Central memory CD8-positive, alpha-beta T cell (primary cell): ENCODE data around the gene HACD4.

Experiments used
- ATAC-seq: fragments of 150-1000 bp; cut with Tn5 transposase; replicated peaks from 2 replicates; pipeline ENCODE4 v1.10.0; 2022; ENCODE audit warnings: mild to moderate bottlenecking, moderate FRiP score, moderate number of reproducible peaks; ENCODE audit not compliant: poor library complexity, severe bottlenecking; ENCODE audit errors: extremely low read depth
- DNase-seq, 2 donors: peaks; one replicate each; pipeline ENCODE4 v3.0.0; 2021; ENCODE audit warnings: low spot score in 2 of 2
- H3K27ac Mint-ChIP-seq: one replicate; pipeline ENCODE4 v1.8.0; 2022; ENCODE audit warnings: low read depth, mild to moderate bottlenecking, moderate library complexity, mixed read lengths
- H3K27me3 Mint-ChIP-seq: one replicate; pipeline ENCODE4 v1.8.0; 2022; ENCODE audit warnings: mixed read lengths
- H3K36me3 Mint-ChIP-seq: one replicate; pipeline ENCODE4 v1.8.0; 2022; ENCODE audit warnings: mild to moderate bottlenecking, moderate library complexity, mixed read lengths; ENCODE audit not compliant: insufficient read depth
- H3K4me1 Mint-ChIP-seq: one replicate; pipeline ENCODE4 v1.8.0; 2022; ENCODE audit warnings: mixed read lengths
- H3K4me3 Mint-ChIP-seq: one replicate; pipeline ENCODE4 v1.8.0; 2022; ENCODE audit warnings: mild to moderate bottlenecking, moderate library complexity, mixed read lengths
- H3K9me3 Mint-ChIP-seq: one replicate; pipeline ENCODE4 v1.8.0; 2022; ENCODE audit warnings: mixed read lengths

Gene HACD4, protein sequence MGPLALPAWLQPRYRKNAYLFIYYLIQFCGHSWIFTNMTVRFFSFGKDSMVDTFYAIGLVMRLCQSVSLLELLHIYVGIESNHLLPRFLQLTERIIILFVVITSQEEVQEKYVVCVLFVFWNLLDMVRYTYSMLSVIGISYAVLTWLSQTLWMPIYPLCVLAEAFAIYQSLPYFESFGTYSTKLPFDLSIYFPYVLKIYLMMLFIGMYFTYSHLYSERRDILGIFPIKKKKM

GRCh38 chr9:21031091-21031807 is at the start of gene HACD4:
Gene HACD4, minus strand, starts transcription at chr9:21031640. Its CDS starts 50 bp downstream, at chr9:21031590.
- no peak within 1 kb of the TSS for H3K4me3 Mint-ChIP-seq

GRCh38 chr9:21080793-21081192 is 49.4 kb upstream of the HACD4 start:
- Mint-ChIP-seq H3K9me3 (no peaks in the 10 kb centered on the region), H3K27me3 (no peaks in the 10 kb centered on the region), H3K36me3 (no peaks in the 10 kb centered on the region), H3K4me1 (peaks cover 24% of the 10 kb centered on the region), H3K27ac (no peak overlapping the region), H3K4me3 (no peak overlapping the region)
- ATAC-seq (no peak), DNase-seq (no peak)

More at GRCh38 chr9:21031091-21031807, at the start of gene HACD4:
- peak within 1 kb of the TSS; percentile 12 for H3K27ac Mint-ChIP-seq
- H3K36me3 Mint-ChIP-seq = peaks cover 11% of the 10 kb centered on the region
- peaks cover 34% of the 10 kb centered on the region for H3K4me1 Mint-ChIP-seq
- ATAC-seq = peak; percentile 83
- H3K27me3 Mint-ChIP-seq = no peaks in the 10 kb centered on the region
- H3K9me3 Mint-ChIP-seq = no peaks in the 10 kb centered on the region
- peak; percentile 44 to 51 for DNase-seq

- ATAC-seq (no peak), DNase-seq (no peak)
- Mint-ChIP-seq H3K36me3 (no peaks in the 10 kb centered on the region), H3K4me1 (peaks cover 24% of the 10 kb centered on the region), H3K9me3 (no peaks in the 10 kb centered on the region), H3K27me3 (no peaks in the 10 kb centered on the region), H3K27ac (no peak overlapping the region), H3K4me3 (no peak overlapping the region)
These were observed 47.3 kb upstream of the HACD4 start for GRCh38 chr9:21078702-21079101.

DNA sequence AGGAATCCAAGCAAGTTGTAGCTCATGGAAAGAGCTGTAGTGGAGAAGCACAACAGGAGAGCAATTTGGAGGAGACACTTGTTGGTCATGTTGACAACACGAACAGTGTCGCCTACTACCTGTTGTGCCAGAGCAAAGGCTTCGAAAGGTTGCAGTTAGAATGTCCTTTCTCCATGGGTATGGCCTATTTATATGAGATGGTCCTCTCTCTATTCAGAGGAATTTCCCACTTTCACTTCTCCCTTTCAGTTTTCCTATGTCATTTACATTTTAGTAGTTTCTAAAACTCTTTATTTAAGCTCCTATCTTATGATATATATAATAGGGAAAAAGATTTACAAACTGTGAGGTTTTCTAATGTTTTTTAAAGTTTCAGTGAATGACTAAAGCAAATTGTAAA is 46.3 kb upstream of the HACD4 start, which contains the start of gene IFNB1:
Gene IFNB1, minus strand, starts transcription at position 162 of the 400 bp plus-strand sequence. Its CDS starts 73 bp downstream, at position 89.
- no peaks in the 10 kb centered on the region for H3K9me3 Mint-ChIP-seq
- H3K27ac Mint-ChIP-seq = no peak within 1 kb of the TSS
- H3K4me3 Mint-ChIP-seq = no peak within 1 kb of the TSS
- ATAC-seq (no peak), DNase-seq (no peak)
- H3K4me1 Mint-ChIP-seq = peaks cover 23% of the 10 kb centered on the region
- peaks cover 1% of the 10 kb centered on the region for H3K36me3 Mint-ChIP-seq
- no peaks in the 10 kb centered on the region for H3K27me3 Mint-ChIP-seq

GRCh38 chr9:21075484-21075883 is 44.0 kb upstream of the HACD4 start:
- ATAC-seq (no peak), DNase-seq (no peak)
- no peak overlapping the region for H3K27ac Mint-ChIP-seq
- H3K4me1 Mint-ChIP-seq = peaks cover under 1% of the 10 kb centered on the region
- no peak overlapping the region for H3K4me3 Mint-ChIP-seq
- H3K36me3 Mint-ChIP-seq = peaks cover 1% of the 10 kb centered on the region
- no peaks in the 10 kb centered on the region for H3K27me3 Mint-ChIP-seq
- H3K9me3 Mint-ChIP-seq = no peaks in the 10 kb centered on the region

GRCh38 chr9:21070906-21071305 is 39.5 kb upstream of the HACD4 start:
- DNase-seq (no peak), ATAC-seq (no peak)
- no peaks in the 10 kb centered on the region for H3K9me3 Mint-ChIP-seq
- no peak overlapping the region for H3K4me3 Mint-ChIP-seq
- no peak overlapping the region for H3K27ac Mint-ChIP-seq
- H3K27me3 Mint-ChIP-seq = no peaks in the 10 kb centered on the region
- peaks cover 1% of the 10 kb centered on the region for H3K36me3 Mint-ChIP-seq
- no peaks in the 10 kb centered on the region for H3K4me1 Mint-ChIP-seq

GRCh38 chr9:21070171-21070571 is 38.7 kb upstream of the HACD4 start:
- peaks cover 1% of the 10 kb centered on the region for H3K36me3 Mint-ChIP-seq
- H3K9me3 Mint-ChIP-seq = no peaks in the 10 kb centered on the region
- no peak overlapping the region for H3K4me3 Mint-ChIP-seq
- no peaks in the 10 kb centered on the region for H3K4me1 Mint-ChIP-seq
- no peak overlapping the region for H3K27ac Mint-ChIP-seq
- DNase-seq (no peak), ATAC-seq (no peak)
- no peaks in the 10 kb centered on the region for H3K27me3 Mint-ChIP-seq

GRCh38 chr9:21060919-21061561 is 29.6 kb upstream of the HACD4 start:
- Mint-ChIP-seq H3K27ac (peak overlapping the region; percentile 39), H3K36me3 (no peaks in the 10 kb centered on the region), H3K9me3 (no peaks in the 10 kb centered on the region), H3K4me3 (no peak overlapping the region), H3K27me3 (no peaks in the 10 kb centered on the region), H3K4me1 (peaks cover 24% of the 10 kb centered on the region)
- no peak for ATAC-seq
- DNase-seq = no peak

GRCh38 chr9:21056931-21057330 is 25.5 kb upstream of the HACD4 start:
- no peak for ATAC-seq
- Mint-ChIP-seq H3K36me3 (no peaks in the 10 kb centered on the region), H3K4me1 (peaks cover 22% of the 10 kb centered on the region), H3K4me3 (no peak overlapping the region), H3K27ac (no peak overlapping the region), H3K27me3 (no peaks in the 10 kb centered on the region), H3K9me3 (no peaks in the 10 kb centered on the region)
- no peak for DNase-seq

DNA sequence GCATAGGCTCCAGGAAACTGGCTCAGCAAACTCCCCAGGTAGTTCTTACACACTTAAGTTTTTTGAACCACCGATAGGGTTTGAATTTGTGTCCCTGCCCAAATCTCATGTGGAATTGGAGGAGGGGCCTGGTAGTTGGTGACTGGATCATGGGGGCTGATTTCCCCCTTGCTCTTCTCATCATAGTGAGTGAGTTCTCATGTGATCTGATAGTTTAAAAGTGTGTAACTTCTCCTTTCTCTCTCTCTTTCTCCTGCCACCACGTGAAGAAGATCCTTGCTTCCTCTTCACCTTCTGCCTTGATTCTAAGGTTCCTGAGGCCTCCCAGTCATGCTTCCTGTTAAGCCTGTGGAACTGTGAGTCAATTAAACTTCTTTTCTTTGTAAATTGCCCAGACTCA is 22.4 kb upstream of the HACD4 start:
- no peaks in the 10 kb centered on the region for H3K36me3 Mint-ChIP-seq
- H3K4me3 Mint-ChIP-seq = no peak overlapping the region
- DNase-seq (no peak), ATAC-seq (no peak)
- H3K27ac Mint-ChIP-seq = no peak overlapping the region
- H3K27me3 Mint-ChIP-seq = no peaks in the 10 kb centered on the region
- H3K4me1 Mint-ChIP-seq = no peaks in the 10 kb centered on the region
- no peaks in the 10 kb centered on the region for H3K9me3 Mint-ChIP-seq

- no peak overlapping the region for H3K27ac Mint-ChIP-seq
- no peaks in the 10 kb centered on the region for H3K27me3 Mint-ChIP-seq
- H3K4me3 Mint-ChIP-seq = no peak overlapping the region
- no peak for DNase-seq
- peaks cover 6% of the 10 kb centered on the region for H3K4me1 Mint-ChIP-seq
- no peak for ATAC-seq
- H3K9me3 Mint-ChIP-seq = no peaks in the 10 kb centered on the region
- H3K36me3 Mint-ChIP-seq = peaks cover 2% of the 10 kb centered on the region
These were observed 15.8 kb upstream of the HACD4 start for GRCh38 chr9:21047281-21047691.

GRCh38 chr9:21043841-21044240 is 12.4 kb upstream of the HACD4 start:
- no peaks in the 10 kb centered on the region for H3K27me3 Mint-ChIP-seq
- no peak overlapping the region for H3K27ac Mint-ChIP-seq
- no peak for ATAC-seq
- no peak overlapping the region for H3K4me3 Mint-ChIP-seq
- H3K36me3 Mint-ChIP-seq = peaks cover 4% of the 10 kb centered on the region
- no peaks in the 10 kb centered on the region for H3K9me3 Mint-ChIP-seq
- no peak for DNase-seq
- H3K4me1 Mint-ChIP-seq = peaks cover 13% of the 10 kb centered on the region

DNA sequence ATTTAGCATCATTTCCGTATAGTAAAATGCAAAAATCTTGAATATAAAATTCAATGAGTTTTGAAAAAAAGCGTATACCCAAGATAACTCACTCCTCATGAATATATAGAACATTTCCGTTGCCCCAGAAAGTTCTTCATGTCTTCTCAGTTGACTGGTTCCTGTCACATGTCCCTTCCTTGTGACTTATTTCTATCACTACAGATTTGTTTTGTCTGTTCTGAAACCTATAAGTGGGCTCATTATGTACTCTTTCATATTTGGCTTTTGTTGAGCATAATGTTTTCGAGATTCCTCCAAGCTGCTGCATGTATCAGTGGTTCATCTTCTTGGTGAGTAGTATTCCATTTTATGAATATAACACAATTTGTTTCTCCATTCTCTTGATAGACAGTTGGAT is 11.0 kb upstream of the HACD4 start:
- Mint-ChIP-seq H3K36me3 (peaks cover 4% of the 10 kb centered on the region), H3K27ac (no peak overlapping the region), H3K4me1 (peaks cover 10% of the 10 kb centered on the region), H3K4me3 (no peak overlapping the region), H3K9me3 (no peaks in the 10 kb centered on the region), H3K27me3 (no peaks in the 10 kb centered on the region)
- ATAC-seq (no peak), DNase-seq (no peak)
